Non-pigmented ciliary epithelial cell (primary cell): ENCODE data around the gene CRISPLD2.
"Not testable (repeated sequence)": the region's sequence is repeated elsewhere in the genome, so short reads cannot be mapped to it uniquely, and the experiment has no call there.

Experiments used
- DNase-seq: peaks from one replicate; pipeline ENCODE4 v3.0.0-alpha.2; 2010; ENCODE audit warnings: low read depth

The CRISPLD2 gene

GRCh38 chr16:84931107-84931494, 111.3 kb downstream of the CRISPLD2 start:
- DNase-seq, result no peak

GRCh38 chr16:84931506-84931905, 111.7 kb downstream of the CRISPLD2 start:
- no peak for DNase-seq

GRCh38 chr16:84932681-84933080, 112.9 kb downstream of the CRISPLD2 start:
- no peak for DNase-seq

DNA sequence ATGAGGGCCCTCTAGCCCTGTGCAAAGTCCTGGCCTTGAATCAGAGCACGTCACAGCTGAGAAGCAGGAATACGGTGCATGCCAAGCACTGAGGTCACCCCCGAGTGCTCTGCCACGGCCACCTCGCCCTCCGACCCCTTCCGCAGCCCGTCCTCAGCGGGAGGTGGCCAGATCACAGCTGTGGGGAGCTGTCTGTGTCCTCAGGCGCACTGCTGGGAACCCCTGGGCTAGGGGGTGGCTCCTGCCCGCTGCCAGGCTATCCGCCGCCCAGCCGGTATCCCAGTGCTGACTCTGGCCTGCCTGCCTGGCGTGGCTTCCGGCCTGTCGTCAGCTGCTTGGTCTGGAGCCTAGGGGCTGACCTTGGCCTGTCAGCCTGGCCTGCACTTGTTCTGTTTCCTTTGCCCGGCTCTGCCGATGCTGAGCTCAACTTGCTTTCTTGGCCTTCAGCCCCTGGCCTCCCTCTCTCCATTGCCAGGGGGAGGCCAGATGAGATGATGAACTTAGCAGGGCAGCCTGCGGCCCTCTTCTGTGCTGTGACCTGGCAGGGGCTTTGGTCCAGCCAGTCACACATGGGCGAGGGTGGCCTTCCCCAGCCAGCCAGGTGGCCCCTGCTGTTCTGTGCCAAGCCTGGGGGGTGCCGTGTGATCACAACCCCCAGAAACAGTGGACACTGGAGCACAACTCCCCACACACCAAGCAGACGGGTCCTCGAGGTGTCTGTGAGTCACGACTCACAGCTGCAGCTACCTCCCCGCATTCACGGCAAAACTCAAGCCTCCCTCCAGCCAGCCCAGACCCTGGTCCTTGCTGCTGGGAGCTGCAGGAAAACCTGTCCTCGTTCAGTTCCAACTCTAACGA, 114.2 kb downstream of the CRISPLD2 start:
- no peak for DNase-seq

DNA sequence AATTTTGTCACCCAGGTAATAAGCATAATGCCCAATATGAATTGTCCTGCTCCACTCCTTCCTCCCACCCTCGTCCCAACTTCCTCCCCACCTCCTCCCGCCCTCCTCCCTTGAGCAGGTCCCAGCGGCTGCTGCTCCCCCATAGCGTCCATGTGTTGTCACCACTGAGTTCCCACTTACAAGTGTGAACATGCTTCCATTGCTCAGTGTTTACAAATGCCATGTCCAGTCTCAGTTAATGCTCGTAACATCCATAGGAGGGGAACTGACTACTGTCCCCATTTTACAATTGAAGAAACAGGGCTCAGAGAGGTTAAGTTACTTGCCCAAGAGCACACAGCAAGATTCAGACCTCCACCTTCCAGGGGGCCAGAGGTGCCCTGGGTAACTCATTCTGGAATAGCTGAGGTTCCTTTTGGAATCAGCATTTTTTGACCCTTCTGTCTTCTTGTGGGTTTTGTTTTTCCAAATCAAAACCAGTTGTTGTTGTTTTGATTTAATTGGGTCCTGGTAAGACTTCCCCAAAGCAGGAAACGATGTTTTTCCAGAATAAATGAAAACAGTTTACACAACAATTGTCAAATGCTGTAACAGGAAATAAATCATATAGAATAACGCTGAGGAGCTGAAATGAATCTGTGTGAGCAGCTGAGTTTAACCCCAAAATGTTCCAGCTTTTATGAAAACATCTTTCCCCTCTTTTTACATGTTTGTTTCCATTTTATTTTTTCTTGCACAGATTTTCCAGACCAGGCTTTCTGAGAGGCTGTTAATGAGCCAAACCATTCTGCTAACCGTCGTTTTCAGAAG, 117.6 kb downstream of the CRISPLD2 start:
- DNase-seq, result no peak

GRCh38 chr16:84938616-84939015, 118.8 kb downstream of the CRISPLD2 start:
- not testable (repeated sequence) for DNase-seq

- no peak for DNase-seq
Observed at GRCh38 chr16:84940670-84941551, 121.1 kb downstream of the CRISPLD2 start.

GRCh38 chr16:84941921-84942320, 122.1 kb downstream of the CRISPLD2 start:
- peak; percentile 18 for DNase-seq

DNA sequence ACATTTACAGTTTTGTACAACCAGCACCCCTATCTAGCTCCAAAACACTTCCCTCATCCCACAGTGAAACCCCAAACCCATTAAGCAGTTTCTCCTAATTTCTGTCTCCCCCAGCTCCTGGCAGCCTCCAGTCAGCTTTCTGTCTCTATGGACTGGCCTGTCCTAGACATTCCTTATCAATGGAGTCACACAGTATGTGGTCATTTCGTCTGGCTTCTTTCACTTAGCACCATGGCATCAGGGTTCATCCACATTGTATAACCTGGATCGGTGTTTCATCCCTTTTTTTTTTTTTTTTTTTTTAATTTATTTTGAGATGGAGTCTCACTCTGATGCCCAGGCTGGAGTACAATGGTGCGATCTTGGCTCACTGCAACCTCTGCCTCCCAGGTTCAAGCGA, 123.0 kb downstream of the CRISPLD2 start:
- no peak for DNase-seq

DNA sequence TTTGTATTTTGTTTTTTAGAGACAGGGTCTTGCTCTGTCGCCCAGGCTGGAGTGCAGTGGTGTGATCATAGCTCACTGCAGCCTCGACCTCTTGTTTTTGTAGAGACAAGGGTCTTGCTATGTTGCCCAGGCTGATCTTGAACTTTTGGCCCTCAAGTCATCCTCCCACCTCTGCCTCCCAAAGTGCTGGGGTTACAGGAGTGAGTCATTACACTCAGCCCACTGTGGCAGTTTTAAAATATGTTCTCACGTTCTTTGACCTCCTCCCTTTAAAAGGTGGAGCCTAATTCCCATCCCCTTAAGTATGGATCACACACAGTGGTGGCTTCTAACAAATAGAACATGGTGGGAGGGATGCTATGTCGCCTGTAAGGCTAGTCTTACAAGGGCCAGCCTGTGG, 123.8 kb downstream of the CRISPLD2 start:
- DNase-seq, result no peak

DNA sequence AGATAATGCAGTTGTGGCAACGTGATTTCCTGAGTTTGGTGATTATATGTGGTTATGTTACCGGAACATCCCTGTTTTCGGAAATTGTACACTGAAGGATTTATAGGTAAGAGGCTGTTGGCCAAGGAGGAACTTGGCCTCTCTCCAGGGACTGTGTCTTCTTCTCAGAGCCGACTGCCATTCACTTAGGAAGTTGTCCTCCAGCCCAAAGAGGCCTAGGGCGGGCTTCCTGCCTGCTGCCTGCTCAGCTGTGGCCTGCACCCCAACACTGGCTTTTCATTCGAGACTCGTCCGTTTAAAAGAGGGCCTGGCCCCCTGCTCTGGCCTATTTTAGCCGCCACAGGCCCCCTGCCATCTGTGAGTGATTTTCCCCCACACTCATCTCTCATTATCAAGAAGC, 127.2 kb downstream of the CRISPLD2 start:
- DNase-seq, result no peak

- DNase-seq, result no peak
Observed at GRCh38 chr16:84947996-84948850, 128.4 kb downstream of the CRISPLD2 start.

DNA sequence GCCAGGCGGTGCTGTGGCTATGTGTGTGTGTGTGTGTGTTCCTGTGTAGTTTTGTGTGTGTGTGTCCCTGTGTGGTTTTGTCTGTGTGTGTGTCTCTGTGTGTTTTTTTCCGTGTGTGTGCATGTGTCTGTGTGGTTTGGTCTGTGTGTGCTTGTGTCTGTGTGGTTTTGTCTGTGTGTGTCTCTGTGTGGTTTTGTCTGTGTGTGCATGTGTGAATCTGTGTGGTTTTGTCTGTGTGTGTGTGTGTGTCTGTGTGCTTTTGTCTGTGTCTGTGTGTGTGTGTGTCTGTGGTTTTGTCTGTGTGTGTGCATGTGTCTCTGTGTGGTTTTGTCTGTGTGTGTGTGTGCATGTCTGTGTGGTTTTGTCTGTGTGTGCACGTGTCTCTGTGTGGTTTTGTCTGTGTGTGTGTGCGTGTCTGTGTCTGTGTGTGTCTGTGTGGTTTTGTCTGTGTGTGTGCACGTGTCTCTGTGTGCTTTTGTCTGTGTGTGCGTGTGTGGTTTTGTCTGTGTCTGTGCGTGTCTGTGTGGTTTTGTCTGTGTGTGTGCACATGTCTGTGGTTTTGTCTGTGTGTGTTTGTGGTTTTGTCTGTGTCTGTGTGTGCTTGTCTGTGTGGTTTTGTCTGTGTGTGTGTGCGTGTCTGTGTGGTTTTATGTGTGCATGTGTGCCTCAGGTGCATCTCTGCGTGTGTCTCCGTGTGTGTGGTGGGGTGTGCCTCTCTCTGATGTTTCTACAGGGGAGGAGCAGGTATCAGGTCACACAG, 129.2 kb downstream of the CRISPLD2 start:
- no peak for DNase-seq

GRCh38 chr16:84949772-84950436, 130.1 kb downstream of the CRISPLD2 start:
- no peak for DNase-seq

- DNase-seq, result no peak
Observed at GRCh38 chr16:84950906-84951305, 131.1 kb downstream of the CRISPLD2 start.

- DNase-seq, result peak; percentile 38
Observed at GRCh38 chr16:84952335-84953189, 132.8 kb downstream of the CRISPLD2 start.

DNA sequence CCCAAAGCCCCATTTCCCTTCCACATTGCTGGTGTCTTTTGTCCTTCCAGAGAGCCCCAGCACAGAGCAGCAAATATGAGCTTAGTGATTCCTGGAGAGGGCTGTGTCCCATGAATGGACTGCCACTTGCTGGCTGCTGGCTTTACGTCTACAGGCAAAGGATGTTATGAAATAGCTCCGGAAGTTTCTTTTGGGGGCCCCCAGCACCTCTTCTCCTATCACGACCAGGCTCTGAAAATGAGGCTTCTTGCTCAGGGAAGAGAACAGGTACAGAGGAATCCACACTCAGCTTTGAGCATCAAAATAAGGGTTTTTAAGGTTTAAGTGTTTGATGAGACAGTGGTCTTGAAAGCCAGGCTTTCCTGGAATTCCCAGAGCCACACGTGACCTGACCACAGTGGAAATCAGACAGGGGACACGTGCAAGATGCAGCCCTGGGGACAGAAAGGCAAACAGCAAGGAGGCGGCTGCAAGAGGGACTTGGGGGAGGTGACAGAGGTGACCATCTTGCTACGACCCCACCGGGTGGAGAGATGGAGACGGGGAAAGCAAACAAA, 133.5 kb downstream of the CRISPLD2 start:
- no peak for DNase-seq

DNA sequence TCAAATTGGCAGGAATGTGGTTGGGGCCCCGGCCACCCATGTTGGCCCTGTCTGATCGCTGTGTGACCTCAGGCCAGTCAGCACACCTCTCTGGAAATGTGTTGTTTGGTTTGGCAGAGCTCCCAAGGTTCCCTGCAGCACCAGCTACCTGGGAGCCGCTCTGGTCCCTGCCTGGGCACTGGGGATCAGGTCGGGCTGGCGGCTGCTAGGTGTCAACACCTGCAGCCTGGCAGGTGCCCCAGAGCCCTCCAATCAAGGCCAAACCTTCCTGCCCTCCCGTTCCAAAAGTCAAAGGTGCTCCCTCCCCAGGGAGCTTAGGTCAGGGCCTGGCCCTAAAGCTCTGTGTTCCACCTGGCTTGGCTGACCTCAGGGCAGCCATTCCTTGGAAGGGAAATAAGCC, 135.6 kb downstream of the CRISPLD2 start:
- no peak for DNase-seq

GRCh38 chr16:84957192-84957591, 137.4 kb downstream of the CRISPLD2 start:
- no peak for DNase-seq
